Pulmonary artery endothelial cell (primary cell): ENCODE measurements around the gene CCDC192. TPM values are rescaled to one million over a fixed set of nuclear protein-coding genes. Genes with fewer than 3 reads are reported as not detected.
"Not testable (repeated sequence)": the region's sequence is repeated elsewhere in the genome, so short reads cannot be mapped to it uniquely, and the experiment has no call there.

Experiments used
- DNase-seq: peaks from one replicate; pipeline ENCODE4 v3.0.0-alpha.2; 2011; ENCODE audit warnings: low read depth, low spot score
- total RNA-seq: library from RNA; depleted of rRNA; stranded (reverse); fragments of >200 nt; gene quantifications from 2 replicates; pipeline ENCODE4 v1.2.3, GENCODE V29; 2014

CCDC192 gene
- total RNA-seq, 1 donor from 2014 or later, result not detected

- no peak for DNase-seq
Observed at GRCh38 chr5:127697894-127698600, 5.1 kb upstream of the CCDC192 start.

GRCh38 chr5:127699416-127699815, 3.8 kb upstream of the CCDC192 start:
- DNase-seq, result no peak

- DNase-seq, result no peak
Observed at GRCh38 chr5:127700237-127700766, 2.9 kb upstream of the CCDC192 start.

GRCh38 chr5:127702434-127702833, 757 bp upstream of the CCDC192 start:
- DNase-seq, result no peak

- DNase-seq, result peak; percentile 26
Observed at GRCh38 chr5:127705120-127705892, 2.1 kb downstream of the CCDC192 start.

- DNase-seq, result no peak
Observed at GRCh38 chr5:127706691-127707090, 3.5 kb downstream of the CCDC192 start.

- DNase-seq, result no peak
Observed at GRCh38 chr5:127707209-127707608, 4.0 kb downstream of the CCDC192 start.

GRCh38 chr5:127713083-127713482, 9.9 kb downstream of the CCDC192 start:
- DNase-seq, result not testable (repeated sequence)

- DNase-seq, result no peak
Observed at GRCh38 chr5:127718181-127718580, 15.0 kb downstream of the CCDC192 start.

GRCh38 chr5:127723571-127723970, 20.4 kb downstream of the CCDC192 start:
- DNase-seq, result peak; percentile 63

- no peak for DNase-seq
Observed at GRCh38 chr5:127725673-127726072, 22.5 kb downstream of the CCDC192 start.

GRCh38 chr5:127732963-127733362, 29.8 kb downstream of the CCDC192 start:
- no peak for DNase-seq

GRCh38 chr5:127739348-127739747, 36.2 kb downstream of the CCDC192 start:
- not testable (repeated sequence) for DNase-seq

- no peak for DNase-seq
Observed at GRCh38 chr5:127739807-127740384, 36.7 kb downstream of the CCDC192 start.

- no peak for DNase-seq
Observed at GRCh38 chr5:127741412-127741811, 38.2 kb downstream of the CCDC192 start.

GRCh38 chr5:127744241-127744640, 41.0 kb downstream of the CCDC192 start:
- no peak for DNase-seq

- DNase-seq, result no peak
Observed at GRCh38 chr5:127746756-127747155, 43.6 kb downstream of the CCDC192 start.

GRCh38 chr5:127752503-127753265, 49.5 kb downstream of the CCDC192 start:
- DNase-seq, result not testable (repeated sequence)

- no peak for DNase-seq
Observed at GRCh38 chr5:127754259-127754658, 51.1 kb downstream of the CCDC192 start.

GRCh38 chr5:127754706-127755105, 51.5 kb downstream of the CCDC192 start:
- DNase-seq, result no peak

- DNase-seq, result peak; percentile 64
Observed at GRCh38 chr5:127757576-127757975, 54.4 kb downstream of the CCDC192 start.
